ENCODE data around the gene ARPC5L. TPM values are rescaled to one million over a fixed set of nuclear protein-coding genes. Genes with fewer than 3 reads are reported as not detected.

Gene ARPC5L
- total and polyA plus RNA-seq, 2 of the 8 experiments (the other 6 are each of a cell fraction or from before 2014, with no cell fraction given) = 34.1 to 50.6 TPM

- TF ChIP-seq SAP30 (IDR thresholded peaks at IDR 0.05; ENCODE audit: insufficient read depth, insufficient replicate concordance, low read length) (no peak), NANOG (IDR thresholded peaks at IDR 0.05; ENCODE audit: insufficient read depth, low read depth, low read length, poor library complexity, severe bottlenecking) (no peak)
These were observed 13.6 kb downstream of the ARPC5L start (continued) for GRCh38 chr9:124875501-124875900.

Data from H1 (cell line).